ACC112 (cell line): ENCODE results near the gene SMIM8.

Experiments
- H2AFZ ChIP-seq: fragments of 200-600 bp; sonication (generic); one replicate; pipeline ENCODE4 v1.6.0; 2017; ENCODE audit warnings: antibody characterized with exemption, low read length; ENCODE audit not compliant: unreplicated experiment
- H3K27ac ChIP-seq: fragments of 200-600 bp; sonication (generic); 2 replicates; pipeline ENCODE4 v1.5.1; 2014; ENCODE audit warnings: low read depth, mild to moderate bottlenecking, antibody characterized with exemption, low read length, moderate library complexity
- H3K27me3 ChIP-seq: fragments of 200-600 bp; sonication (generic); 2 replicates; pipeline ENCODE4 v1.6.1; 2014; ENCODE audit warnings: mild to moderate bottlenecking, antibody characterized with exemption, low read length, moderate library complexity, mixed read lengths; ENCODE audit not compliant: insufficient read depth
- H3K36me3 ChIP-seq: fragments of 200-600 bp; sonication (generic); 2 replicates; pipeline ENCODE4 v1.6.1; 2016; ENCODE audit warnings: mild to moderate bottlenecking, antibody characterized with exemption, low read length, moderate library complexity, mixed read lengths; ENCODE audit not compliant: insufficient read depth
- H3K4me1 ChIP-seq: fragments of 200-600 bp; sonication (generic); one replicate; pipeline ENCODE4 v1.6.1; 2016; ENCODE audit warnings: low read length, mixed read lengths; ENCODE audit not compliant: insufficient read depth, unreplicated experiment, control insufficient read depth
- H3K4me3 ChIP-seq: fragments of 200-600 bp; sonication (generic); 2 replicates; pipeline ENCODE4 v1.5.1; 2014; ENCODE audit warnings: mild to moderate bottlenecking, low read depth, low read length
- H3K79me2 ChIP-seq: fragments of 200-600 bp; sonication (generic); one replicate; pipeline ENCODE4 v1.6.0; 2016; ENCODE audit warnings: low read length; ENCODE audit not compliant: control insufficient read depth, unreplicated experiment, insufficient read depth

The SMIM8 gene

DNA sequence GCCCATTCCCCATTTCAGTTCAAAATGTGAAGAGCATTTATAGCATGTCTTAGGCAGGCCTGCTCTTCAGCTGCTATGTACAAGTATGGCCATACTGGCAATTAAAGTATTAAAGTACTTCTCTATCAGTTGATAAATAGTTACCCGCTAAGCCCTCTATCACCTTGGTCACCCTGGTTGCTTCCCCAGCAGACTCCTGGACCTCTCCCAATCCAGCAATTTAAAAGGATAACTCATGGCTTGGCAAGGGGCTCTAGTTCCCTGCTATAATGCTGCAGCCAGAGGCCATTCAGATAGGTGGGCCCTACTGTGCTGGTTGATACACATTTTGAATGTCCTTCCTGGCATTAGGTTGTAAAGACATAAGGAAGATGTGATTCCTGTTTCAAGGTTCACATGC is 29.2 kb downstream of the SMIM8 start:
- H2AFZ ChIP-seq, result no peak overlapping the region
- H3K4me3 ChIP-seq, result no peak overlapping the region
- H3K4me1 ChIP-seq, result peaks cover 4% of the 10 kb centered on the region
- H3K27me3 ChIP-seq, result no peaks in the 10 kb centered on the region
- H3K79me2 ChIP-seq, result no peaks in the 10 kb centered on the region
- no peaks in the 10 kb centered on the region for H3K36me3 ChIP-seq
- no peak overlapping the region for H3K27ac ChIP-seq

GRCh38 chr6:87356181-87356580 is 33.8 kb downstream of the SMIM8 start:
- H3K27ac ChIP-seq, result no peak overlapping the region
- H3K27me3 ChIP-seq, result no peaks in the 10 kb centered on the region
- no peak overlapping the region for H2AFZ ChIP-seq
- H3K79me2 ChIP-seq, result no peaks in the 10 kb centered on the region
- H3K4me1 ChIP-seq, result no peaks in the 10 kb centered on the region
- no peaks in the 10 kb centered on the region for H3K36me3 ChIP-seq
- H3K4me3 ChIP-seq, result no peak overlapping the region

DNA sequence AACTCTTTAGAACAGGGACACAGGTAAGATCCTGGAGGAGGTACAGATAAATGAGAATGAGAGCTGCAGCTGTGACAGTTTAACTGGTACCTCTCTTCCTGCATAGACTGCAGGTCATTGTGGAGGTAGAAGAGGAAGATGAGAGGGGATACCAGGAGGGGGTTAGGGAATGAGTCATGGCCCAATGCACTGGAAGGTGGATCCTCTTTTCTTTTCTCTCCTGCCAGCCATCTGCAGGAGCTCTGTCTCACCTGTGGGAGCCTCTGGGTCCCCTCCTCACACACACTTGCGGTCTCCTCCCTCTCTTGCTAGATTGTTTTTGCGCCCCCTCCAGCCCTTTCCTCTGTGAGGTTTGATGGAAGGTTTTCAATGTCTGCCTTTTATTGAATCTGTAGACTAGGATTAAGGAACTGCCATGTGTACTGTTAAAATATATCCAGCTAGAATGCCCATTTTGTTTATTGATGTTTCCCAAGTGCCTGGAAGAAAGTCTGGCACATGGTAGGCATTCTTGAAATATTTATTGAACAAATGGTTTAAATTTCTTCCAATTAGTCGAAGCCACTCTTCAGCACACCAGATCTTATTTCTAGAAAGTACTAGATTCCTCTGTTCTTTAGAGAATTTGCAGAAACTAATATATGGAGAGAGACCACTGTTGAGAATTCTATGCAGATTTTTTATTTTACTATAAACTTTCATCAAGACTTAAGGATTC is 35.2 kb downstream of the SMIM8 start:
- Histone ChIP-seq H3K4me1 (no peaks in the 10 kb centered on the region), H3K27me3 (no peaks in the 10 kb centered on the region), H3K36me3 (no peaks in the 10 kb centered on the region), H3K4me3 (no peak overlapping the region), H2AFZ (no peak overlapping the region), H3K79me2 (no peaks in the 10 kb centered on the region), H3K27ac (no peak overlapping the region)

DNA sequence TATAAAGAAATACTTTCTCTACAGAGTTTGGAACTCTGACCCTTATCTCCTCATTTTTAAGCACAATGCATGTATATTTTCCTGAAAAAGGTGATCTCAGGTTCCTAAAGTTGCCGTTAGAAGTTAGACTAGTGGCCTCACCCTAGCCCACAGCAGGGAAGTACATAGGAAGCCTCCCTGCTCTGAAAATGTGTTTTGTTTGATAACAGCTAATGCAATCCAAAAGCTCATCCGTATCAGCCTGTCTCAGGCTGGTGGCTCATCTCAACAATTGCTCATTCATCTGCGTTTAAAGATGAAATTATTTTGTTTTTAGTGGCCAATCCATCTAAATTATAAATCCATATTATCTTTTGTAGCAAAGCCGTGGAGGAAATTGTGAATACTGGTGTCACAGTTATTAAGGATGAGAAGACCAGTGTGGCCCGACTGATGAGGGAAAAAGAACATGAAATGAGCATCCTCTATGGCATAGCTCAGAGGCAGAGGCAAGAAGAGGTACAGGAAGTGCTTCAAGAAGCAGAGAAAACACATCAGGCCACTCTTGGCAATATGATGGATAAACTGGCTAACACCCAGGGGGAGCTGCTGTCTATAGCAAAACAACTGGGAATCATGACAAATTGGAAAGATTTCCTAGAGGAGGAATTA is 42.3 kb downstream of the SMIM8 start:
- H3K27ac ChIP-seq, result no peak overlapping the region
- no peaks in the 10 kb centered on the region for H3K36me3 ChIP-seq
- H3K4me1 ChIP-seq, result no peaks in the 10 kb centered on the region
- no peaks in the 10 kb centered on the region for H3K79me2 ChIP-seq
- no peaks in the 10 kb centered on the region for H3K27me3 ChIP-seq
- no peak overlapping the region for H2AFZ ChIP-seq
- H3K4me3 ChIP-seq, result no peak overlapping the region

GRCh38 chr6:87366072-87366827 is 43.9 kb downstream of the SMIM8 start:
- Histone ChIP-seq H3K27ac (no peak overlapping the region), H2AFZ (no peak overlapping the region), H3K27me3 (no peaks in the 10 kb centered on the region), H3K79me2 (no peaks in the 10 kb centered on the region), H3K4me3 (no peak overlapping the region), H3K4me1 (no peaks in the 10 kb centered on the region), H3K36me3 (no peaks in the 10 kb centered on the region)

- Histone ChIP-seq H3K79me2 (no peaks in the 10 kb centered on the region), H3K27me3 (no peaks in the 10 kb centered on the region), H3K4me3 (no peak overlapping the region), H3K27ac (no peak overlapping the region), H3K4me1 (no peaks in the 10 kb centered on the region), H2AFZ (no peak overlapping the region), H3K36me3 (no peaks in the 10 kb centered on the region)
These were observed 44.5 kb downstream of the SMIM8 start for GRCh38 chr6:87366899-87367298.

DNA sequence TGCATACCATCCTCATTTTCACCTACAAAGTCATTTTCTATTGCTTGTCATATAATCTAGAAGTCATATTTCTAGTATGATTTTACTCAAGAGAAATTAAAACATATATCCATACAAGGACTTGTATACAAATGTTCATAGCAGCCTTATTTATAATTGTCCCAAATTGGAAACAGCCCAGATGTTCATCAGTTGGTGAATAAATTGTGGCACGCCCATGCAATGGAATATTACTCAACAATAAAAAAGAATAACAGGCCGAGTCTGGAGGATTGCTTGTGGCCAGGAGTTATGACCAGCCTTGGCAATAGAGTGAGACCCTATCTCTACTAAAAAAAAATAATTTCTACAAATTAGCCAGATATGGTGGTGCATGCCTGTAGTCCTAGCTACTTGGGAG is 51.0 kb downstream of the SMIM8 start:
- Histone ChIP-seq H2AFZ (no peak overlapping the region), H3K4me1 (no peaks in the 10 kb centered on the region), H3K27me3 (no peaks in the 10 kb centered on the region), H3K79me2 (no peaks in the 10 kb centered on the region), H3K27ac (no peak overlapping the region), H3K4me3 (no peak overlapping the region), H3K36me3 (no peaks in the 10 kb centered on the region)

DNA sequence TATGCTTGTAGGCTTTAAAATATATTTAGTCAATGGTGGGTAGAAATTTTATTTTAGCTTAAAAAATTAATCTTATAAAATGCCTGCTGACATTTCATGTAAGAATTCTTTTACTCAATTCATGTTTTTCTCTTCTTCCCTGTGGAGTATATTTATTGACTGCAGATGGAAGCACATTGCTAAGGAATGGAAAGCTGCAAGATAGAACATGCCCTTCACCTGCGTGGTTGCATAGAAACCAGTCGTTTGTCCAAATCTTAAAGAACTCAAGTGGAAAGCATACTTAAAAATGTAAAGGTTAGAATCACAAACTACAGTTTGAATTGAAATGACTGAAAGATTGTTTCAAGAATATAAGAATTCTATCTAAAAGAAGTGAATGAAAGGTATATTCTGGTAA is 52.9 kb downstream of the SMIM8 start:
- H3K79me2 ChIP-seq, result no peaks in the 10 kb centered on the region
- H3K27ac ChIP-seq, result no peak overlapping the region
- H2AFZ ChIP-seq, result no peak overlapping the region
- H3K4me3 ChIP-seq, result no peak overlapping the region
- no peaks in the 10 kb centered on the region for H3K36me3 ChIP-seq
- peaks cover 4% of the 10 kb centered on the region for H3K4me1 ChIP-seq
- H3K27me3 ChIP-seq, result no peaks in the 10 kb centered on the region

GRCh38 chr6:87376643-87377042 is 54.3 kb downstream of the SMIM8 start:
- H3K27ac ChIP-seq, result no peak overlapping the region
- no peaks in the 10 kb centered on the region for H3K27me3 ChIP-seq
- H3K79me2 ChIP-seq, result no peaks in the 10 kb centered on the region
- no peak overlapping the region for H2AFZ ChIP-seq
- H3K4me1 ChIP-seq, result peaks cover 4% of the 10 kb centered on the region
- H3K36me3 ChIP-seq, result no peaks in the 10 kb centered on the region
- H3K4me3 ChIP-seq, result no peak overlapping the region

DNA sequence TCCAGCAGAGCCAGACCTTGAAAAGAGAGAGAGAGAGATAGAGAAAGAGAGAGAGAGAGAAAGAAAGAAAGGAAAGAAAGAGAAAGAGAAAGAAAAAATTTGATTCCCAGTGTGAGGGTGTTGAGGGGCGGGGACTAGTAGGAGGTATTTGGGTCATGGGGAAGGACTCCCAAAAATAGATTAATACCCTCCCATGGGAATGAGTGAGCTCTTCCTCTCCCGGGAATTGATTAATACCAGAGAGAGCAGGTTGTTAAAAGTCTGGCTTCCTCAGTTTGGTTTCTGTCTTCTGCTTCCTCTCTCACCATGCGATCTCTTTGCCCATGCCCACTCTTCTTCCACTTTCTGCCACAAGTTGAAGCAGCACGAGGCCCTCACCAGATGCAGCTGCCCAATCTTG is 56.6 kb downstream of the SMIM8 start:
- Histone ChIP-seq H3K36me3 (no peaks in the 10 kb centered on the region), H3K4me1 (peaks cover 4% of the 10 kb centered on the region), H3K79me2 (no peaks in the 10 kb centered on the region), H3K27me3 (no peaks in the 10 kb centered on the region), H2AFZ (no peak overlapping the region), H3K27ac (no peak overlapping the region), H3K4me3 (no peak overlapping the region)

DNA sequence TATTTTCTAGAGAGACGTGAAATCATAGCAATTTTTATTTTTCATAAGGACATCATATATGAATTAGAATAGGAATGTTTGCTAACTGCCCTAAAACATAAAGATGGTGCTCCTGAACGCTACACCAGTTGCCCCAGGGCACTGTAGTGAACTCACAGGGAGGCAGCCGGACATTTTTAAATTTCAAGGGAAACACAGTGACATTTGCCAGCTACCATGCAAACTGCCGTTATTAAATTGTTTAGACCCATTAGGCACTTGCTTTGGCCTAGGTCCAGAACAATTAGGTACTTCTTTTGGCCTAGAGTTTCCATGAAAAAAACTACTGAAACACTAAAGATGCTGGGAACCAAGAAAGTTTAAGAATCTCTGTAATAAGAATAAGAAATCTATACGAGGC is 60.5 kb downstream of the SMIM8 start:
- H3K4me1 ChIP-seq, result peaks cover 4% of the 10 kb centered on the region
- H3K27ac ChIP-seq, result no peak overlapping the region
- H3K79me2 ChIP-seq, result no peaks in the 10 kb centered on the region
- no peaks in the 10 kb centered on the region for H3K27me3 ChIP-seq
- H2AFZ ChIP-seq, result no peak overlapping the region
- no peak overlapping the region for H3K4me3 ChIP-seq
- no peaks in the 10 kb centered on the region for H3K36me3 ChIP-seq
